NB4 (cell line): ENCODE measurements around the gene DCN.

ENCODE experiments used
- DNase-seq: peaks from one replicate; pipeline ENCODE4 v3.0.0; 2010; ENCODE audit warnings: low read depth
- H3K4me3 ChIP-seq: one replicate; pipeline ENCODE4 v1.5.1; 2011; ENCODE audit warnings: mild to moderate bottlenecking, low read depth, low read length, moderate library complexity
- CTCF ChIP-seq: IDR thresholded peaks from one replicate; pipeline ENCODE4 v1.5.1; 2012; ENCODE audit warnings: low read depth, low read length
- MAX ChIP-seq: IDR thresholded peaks from 2 replicates; pipeline ENCODE4 v1.6.1; 2011; ENCODE audit warnings: low read depth, low read length
- MYC ChIP-seq: IDR thresholded peaks from 2 replicates; pipeline ENCODE4 v1.6.1; 2011; ENCODE audit warnings: low read depth, low read length
- POLR2A ChIP-seq: IDR thresholded peaks from 2 replicates; pipeline ENCODE4 v1.6.1; 2011; ENCODE audit warnings: mild to moderate bottlenecking; ENCODE audit not compliant: insufficient read length; ENCODE audit errors: extremely low read depth

DCN gene

GRCh38 chr12:91123236-91123916, 59.2 kb downstream of the DCN start:
- DNase-seq, result no peak
- TF ChIP-seq POLR2A (no peak), CTCF (no peak), MYC (no peak), MAX (no peak)
- H3K4me3 ChIP-seq, result no peak overlapping the region

GRCh38 chr12:91120781-91121180, 61.8 kb downstream of the DCN start:
- no peak overlapping the region for H3K4me3 ChIP-seq
- DNase-seq, result no peak
- TF ChIP-seq CTCF, result no peak
- no peak for TF ChIP-seq POLR2A
- no peak for TF ChIP-seq MYC
- TF ChIP-seq MAX, result no peak

GRCh38 chr12:91119089-91119488, 63.5 kb downstream of the DCN start:
- no peak overlapping the region for H3K4me3 ChIP-seq
- DNase-seq, result no peak
- no peak for TF ChIP-seq MAX

GRCh38 chr12:91113621-91114020, 69.0 kb downstream of the DCN start:
- H3K4me3 ChIP-seq, result no peak overlapping the region
- DNase-seq, result no peak
- TF ChIP-seq POLR2A (no peak), MYC (no peak), CTCF (no peak), MAX (no peak)

- no peak within 1 kb of the TSS for H3K4me3 ChIP-seq
- no peak for DNase-seq
- TF ChIP-seq POLR2A (no peak), MAX (no peak), CTCF (no peak), MYC (no peak)
Measured at GRCh38 chr12:91111366-91112325, 71.0 kb downstream of the DCN start, which contains the start of gene LUM. TSS of gene LUM (minus strand) at chr12:91111494. CDS start at chr12:91108979, 2,515 bp downstream.
